ENCODE results near the gene TRPV5.

GRCh38 chr7:142943706-142944268, 10.2 kb upstream of the TRPV5 start:
- TF ChIP-seq KDM5A (IDR thresholded peaks at IDR 0.05; ENCODE audit: low read length), result no peak
- TF ChIP-seq CTCF (IDR thresholded peaks at IDR 0.05; ENCODE audit: control extremely low read depth in 1 of 3, insufficient read depth in 1 of 3, low read depth in 1 of 3, low read length in 3 of 3), result no peak
- no peak for TF ChIP-seq EP300 (IDR thresholded peaks at IDR 0.05; ENCODE audit: borderline replicate concordance in 1 of 2, low read depth in 2 of 2, low read length in 2 of 2)
- no peak for TF ChIP-seq CBX5 (IDR thresholded peaks at IDR 0.05; ENCODE audit: low read depth, low read length)
- TF ChIP-seq JUN (IDR thresholded peaks at IDR 0.05; ENCODE audit: low read depth, low read length), result no peak
- TF ChIP-seq RXRA (IDR thresholded peaks at IDR 0.05; ENCODE audit: insufficient read depth, low read depth, low read length), result no peak
- no peak for TF ChIP-seq CHD2 (IDR thresholded peaks at IDR 0.05; ENCODE audit: low read length)

Measured in H1 (cell line).